ENCODE measurements around the gene ARHGAP22.

Gene ARHGAP22

GRCh38 chr10:48514916-48515315 is 90.0 kb downstream of the ARHGAP22 start:
- DNase-seq (ENCODE audit: low read depth in 2 of 2, low spot score in 1 of 2): no peak

GRCh38 chr10:48514255-48514654 is 90.6 kb downstream of the ARHGAP22 start:
- no peak for DNase-seq (ENCODE audit: low read depth in 2 of 2, low spot score in 1 of 2)

DNA sequence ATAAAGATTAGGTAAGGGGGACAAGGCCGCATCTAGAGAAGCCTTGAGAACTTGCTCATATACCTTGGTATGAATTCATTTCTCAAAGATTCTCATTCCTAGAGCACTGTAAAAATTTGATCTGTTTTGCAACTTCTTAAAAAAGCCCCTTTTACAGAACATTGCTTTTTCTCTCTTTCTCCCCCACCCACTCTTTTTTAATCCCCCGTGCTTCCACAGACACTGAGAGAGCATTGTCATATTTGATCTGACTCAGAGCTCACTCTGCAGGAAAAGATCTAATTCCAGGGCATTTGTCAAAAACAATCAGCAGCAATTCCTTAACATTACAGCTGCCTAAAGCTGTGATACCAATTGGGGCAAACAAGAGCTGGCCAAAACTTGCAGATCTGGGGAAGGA is 92.0 kb downstream of the ARHGAP22 start:
- no peak for DNase-seq (ENCODE audit: low read depth in 2 of 2, low spot score in 1 of 2)

- no peak for DNase-seq (ENCODE audit: low read depth in 2 of 2, low spot score in 1 of 2)
Observed at GRCh38 chr10:48511875-48512231, 93.0 kb downstream of the ARHGAP22 start.

DNA sequence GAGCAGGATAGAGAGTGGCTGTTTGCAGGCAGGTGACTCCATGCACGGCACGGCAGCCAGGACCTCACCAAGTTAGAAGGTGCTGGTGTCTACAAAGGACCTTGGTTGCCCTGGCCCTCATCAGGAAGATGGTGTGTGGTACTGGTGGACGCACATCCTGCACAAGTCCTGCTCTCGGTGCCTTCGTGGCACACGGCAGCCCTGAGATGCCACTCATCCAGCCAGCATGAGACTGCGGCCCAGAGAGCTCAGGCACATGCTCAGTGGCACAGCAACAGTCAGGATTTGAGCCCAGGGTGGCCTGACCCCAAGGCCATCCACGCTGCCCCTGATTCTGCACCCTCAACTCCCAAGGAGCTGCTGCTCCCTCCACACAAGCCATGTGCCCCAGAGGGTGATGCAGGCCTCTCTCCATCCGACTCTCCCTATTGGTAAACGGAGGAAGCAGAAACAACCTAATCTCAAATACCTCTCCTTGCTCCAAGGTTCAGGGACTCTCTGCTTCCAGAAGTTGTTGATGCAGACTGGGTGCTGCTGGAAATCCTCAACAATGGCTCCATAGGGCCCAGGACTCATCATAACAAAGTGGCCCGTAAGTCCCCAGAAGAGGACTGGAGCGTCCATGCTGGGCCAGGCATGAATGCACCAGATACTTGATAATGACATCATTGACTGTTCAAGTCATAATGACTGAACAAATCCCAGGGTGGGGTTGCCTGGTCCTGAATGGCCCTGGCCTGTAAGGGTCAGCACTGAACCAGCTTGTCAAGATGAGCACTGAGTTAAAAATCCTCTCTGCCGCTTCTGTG is 93.6 kb downstream of the ARHGAP22 start:
- no peak for DNase-seq (ENCODE audit: low read depth in 2 of 2, low spot score in 1 of 2)

DNA sequence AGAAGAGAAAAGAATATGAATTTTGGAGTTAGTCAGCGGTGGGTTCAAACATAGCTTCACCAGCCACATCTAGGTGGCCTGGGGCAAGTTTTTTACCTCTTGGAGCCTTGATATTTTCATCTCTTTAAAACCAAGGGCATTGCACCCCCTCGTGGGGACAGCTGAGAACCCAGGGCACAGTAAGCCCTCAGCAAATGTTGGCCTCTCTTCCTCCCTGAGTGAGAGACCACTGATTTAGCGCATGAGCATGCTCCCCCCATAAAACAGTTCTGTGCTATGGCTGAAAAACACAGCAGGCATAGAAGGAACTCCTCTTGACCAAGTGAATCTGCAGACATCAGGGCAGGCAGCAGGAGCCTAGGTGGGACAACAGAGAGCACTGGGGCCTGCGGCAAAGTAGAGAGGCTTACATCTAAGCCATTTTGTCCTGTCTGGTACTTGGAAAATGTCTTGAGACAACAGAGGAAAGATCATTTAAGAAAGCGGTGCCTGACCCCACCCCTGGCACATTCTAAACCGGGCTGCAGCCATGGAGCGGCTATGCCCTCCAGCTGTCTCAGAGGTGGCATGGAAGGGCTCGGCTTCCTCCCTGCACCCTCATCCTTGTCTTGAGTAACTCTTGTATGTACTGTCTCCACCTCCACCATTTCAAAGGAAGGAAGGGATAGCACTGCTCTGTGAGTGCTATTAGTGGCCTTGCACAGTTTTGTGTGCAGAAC is 94.7 kb downstream of the ARHGAP22 start:
- no peak for DNase-seq (ENCODE audit: low read depth in 2 of 2, low spot score in 1 of 2)

GRCh38 chr10:48508791-48509772 is 95.8 kb downstream of the ARHGAP22 start:
- DNase-seq (ENCODE audit: low read depth in 2 of 2, low spot score in 1 of 2): no peak

- no peak for DNase-seq (ENCODE audit: low read depth in 2 of 2, low spot score in 1 of 2)
Observed at GRCh38 chr10:48507933-48508790, 96.7 kb downstream of the ARHGAP22 start.

- no peak for DNase-seq (ENCODE audit: low read depth in 2 of 2, low spot score in 1 of 2)
Observed at GRCh38 chr10:48507494-48507893, 97.4 kb downstream of the ARHGAP22 start.

DNA sequence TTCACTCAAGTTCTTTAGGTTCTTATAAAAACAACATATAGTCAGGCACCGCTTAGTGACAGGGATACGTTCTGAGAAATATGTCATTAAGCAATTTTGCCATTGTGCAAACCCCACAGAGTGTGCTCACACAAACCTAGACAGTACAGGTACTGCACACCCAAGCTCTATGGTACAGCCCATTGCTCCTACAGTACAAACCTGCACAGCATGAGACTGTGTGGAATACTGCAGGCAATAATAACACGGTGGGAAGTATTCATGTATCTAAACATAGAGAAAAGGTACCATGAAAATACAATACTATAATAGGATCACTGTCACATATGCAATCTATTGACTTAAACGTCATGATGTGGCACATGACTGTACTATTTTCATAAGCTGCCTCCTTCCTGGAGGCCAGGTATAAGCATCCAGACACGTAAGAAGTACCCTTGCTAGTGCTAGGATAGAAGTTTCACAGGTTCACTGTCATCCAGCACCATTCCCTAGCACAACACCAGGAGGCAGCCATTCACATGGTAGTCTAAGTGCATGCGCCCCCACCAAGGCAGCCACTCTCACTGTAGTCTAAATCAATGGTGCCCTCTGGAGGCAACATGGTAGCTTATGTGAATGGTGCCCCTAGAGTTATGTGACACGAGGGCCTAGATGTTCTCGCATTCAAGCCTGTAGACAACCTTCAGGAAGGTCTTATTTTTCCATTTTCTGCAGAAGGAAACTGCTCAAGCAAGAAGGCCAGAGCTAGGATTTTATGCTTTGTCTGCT is 98.5 kb downstream of the ARHGAP22 start:
- DNase-seq (ENCODE audit: low read depth in 2 of 2, low spot score in 1 of 2): no peak

GRCh38 chr10:48505394-48506112 is 99.3 kb downstream of the ARHGAP22 start:
- no peak for DNase-seq (ENCODE audit: low read depth in 2 of 2, low spot score in 1 of 2)

- DNase-seq (ENCODE audit: low read depth in 2 of 2, low spot score in 1 of 2): no peak
Observed at GRCh38 chr10:48504141-48504885, 100.6 kb downstream of the ARHGAP22 start.

GRCh38 chr10:48503293-48503911 is 101.5 kb downstream of the ARHGAP22 start:
- no peak for DNase-seq (ENCODE audit: low read depth in 2 of 2, low spot score in 1 of 2)

DNA sequence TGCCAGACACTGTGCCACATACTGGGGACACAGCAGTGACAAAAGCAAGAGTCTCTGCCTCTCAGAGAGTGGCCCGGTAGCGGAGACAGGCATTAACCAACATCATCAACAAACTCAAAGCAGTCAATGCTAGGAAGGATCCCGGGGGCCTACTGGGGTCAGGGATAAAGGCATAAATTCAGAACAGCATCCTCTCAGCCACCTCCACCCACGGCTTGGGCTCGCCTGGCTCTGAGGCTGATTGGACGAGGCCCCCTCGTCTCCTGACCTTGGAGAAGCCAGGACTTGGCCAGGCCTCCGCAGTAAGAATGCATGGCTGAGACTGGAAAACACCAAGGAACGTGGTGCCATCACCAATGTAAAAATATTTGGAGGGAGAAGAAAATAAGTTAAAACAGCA is 102.1 kb downstream of the ARHGAP22 start:
- DNase-seq (ENCODE audit: low read depth in 2 of 2, low spot score in 1 of 2): no peak

GRCh38 chr10:48501787-48502771 is 102.8 kb downstream of the ARHGAP22 start:
- DNase-seq (ENCODE audit: low read depth in 2 of 2, low spot score in 1 of 2): no peak

- DNase-seq (ENCODE audit: low read depth in 2 of 2, low spot score in 1 of 2): no peak
Observed at GRCh38 chr10:48501226-48501625, 103.6 kb downstream of the ARHGAP22 start.

GRCh38 chr10:48500771-48501170 is 104.1 kb downstream of the ARHGAP22 start:
- DNase-seq (ENCODE audit: low read depth in 2 of 2, low spot score in 1 of 2): no peak
